Activated T-helper 1 cell treated with anti-CD3 and anti-CD28 coated beads, Interleukin-2, amount 50 U/mL, for 16 hours (primary cell): ENCODE data around the gene ZFC3H1.
"Not testable (repeated sequence)": the region's sequence is repeated elsewhere in the genome, so short reads cannot be mapped to it uniquely, and the experiment has no call there.

Source experiments
- DNase-seq, 2 donors: peaks; one replicate each; pipeline ENCODE4 v3.0.0-alpha.2; 2020; ENCODE audit warnings: low read depth in 1 of 2, low spot score in 1 of 2

Gene ZFC3H1

DNA sequence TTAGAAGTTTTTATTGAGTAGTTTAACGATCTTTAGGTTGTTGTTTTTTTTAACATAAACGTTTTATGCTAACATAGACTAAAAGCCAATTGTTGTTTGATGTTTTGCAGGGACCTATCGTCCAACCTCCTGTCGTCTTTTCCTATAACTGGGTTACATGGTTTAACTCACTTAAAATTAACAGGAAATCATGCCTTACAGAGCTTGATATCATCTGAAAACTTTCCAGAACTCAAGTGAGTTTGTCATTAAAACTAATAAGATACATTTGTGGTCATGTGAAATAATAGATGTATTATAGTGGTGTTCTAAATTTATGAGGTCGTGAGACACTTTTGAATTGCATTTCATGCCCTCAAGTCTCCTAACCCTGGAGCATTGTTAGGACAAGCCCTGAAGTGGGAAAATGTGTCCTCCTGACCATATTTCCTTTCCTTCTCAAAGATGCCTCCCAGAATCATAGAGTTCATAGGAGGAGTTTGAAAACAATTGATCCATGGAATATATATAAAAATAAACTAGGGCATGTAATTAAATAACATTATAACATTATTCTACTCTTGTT, 84.9 kb downstream of the ZFC3H1 start:
- no peak for DNase-seq

DNA sequence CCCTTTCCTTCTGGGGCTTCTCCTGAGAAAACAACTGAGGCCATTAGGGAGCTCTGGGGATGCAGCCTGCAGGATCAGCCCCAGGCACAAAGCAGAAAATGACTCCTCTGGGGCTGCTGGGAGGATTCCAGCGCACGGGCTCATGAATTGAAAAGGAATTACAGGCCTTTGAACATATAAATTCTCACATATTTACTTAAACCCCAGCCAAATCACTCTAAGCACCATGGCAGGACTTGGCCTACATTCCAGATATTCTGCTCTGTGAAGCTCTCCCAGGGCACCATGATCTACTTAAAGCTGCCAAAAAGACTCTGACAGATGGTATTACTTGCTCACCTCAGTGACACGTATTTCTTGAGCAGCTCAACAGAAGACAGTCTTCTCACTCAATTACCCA, 87.2 kb downstream of the ZFC3H1 start:
- no peak for DNase-seq

DNA sequence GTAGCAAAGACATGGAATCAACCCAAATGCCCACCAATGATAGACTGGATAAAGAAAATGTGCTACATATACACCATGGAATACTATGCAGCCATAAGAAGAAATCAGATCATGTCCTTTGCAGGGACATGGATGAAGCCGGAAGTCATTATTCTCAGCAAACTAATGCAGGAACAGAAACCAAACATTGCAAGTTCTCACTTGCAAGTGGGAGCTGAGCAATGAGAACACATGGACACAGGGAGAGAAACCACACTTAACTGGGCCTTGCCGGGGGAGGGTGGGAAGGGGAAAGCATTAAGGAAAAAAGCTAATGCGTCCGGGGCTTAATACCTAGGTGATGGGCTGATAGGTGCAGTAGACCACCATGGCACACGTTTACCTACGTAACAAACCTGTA, 93.8 kb downstream of the ZFC3H1 start:
- not testable (repeated sequence) for DNase-seq

DNA sequence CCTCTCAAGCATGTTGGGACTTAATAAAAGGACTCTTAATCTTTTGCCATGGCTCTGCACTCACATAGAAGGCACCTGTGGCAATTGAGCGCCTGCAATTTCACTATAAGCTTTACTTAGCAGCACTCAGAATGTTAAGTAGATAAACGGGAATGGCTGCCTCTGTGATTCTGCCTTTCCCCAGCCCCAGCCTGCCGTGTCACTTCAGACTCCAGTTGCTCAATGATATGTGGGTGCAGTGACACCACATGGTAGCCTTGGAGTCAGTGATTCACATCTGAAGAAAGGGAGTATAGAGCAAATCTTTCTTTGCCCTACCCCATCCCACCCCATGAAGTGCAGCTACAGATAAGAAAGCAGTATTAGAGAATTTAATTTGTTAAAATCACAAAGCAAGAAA, 96.1 kb downstream of the ZFC3H1 start:
- no peak for DNase-seq

DNA sequence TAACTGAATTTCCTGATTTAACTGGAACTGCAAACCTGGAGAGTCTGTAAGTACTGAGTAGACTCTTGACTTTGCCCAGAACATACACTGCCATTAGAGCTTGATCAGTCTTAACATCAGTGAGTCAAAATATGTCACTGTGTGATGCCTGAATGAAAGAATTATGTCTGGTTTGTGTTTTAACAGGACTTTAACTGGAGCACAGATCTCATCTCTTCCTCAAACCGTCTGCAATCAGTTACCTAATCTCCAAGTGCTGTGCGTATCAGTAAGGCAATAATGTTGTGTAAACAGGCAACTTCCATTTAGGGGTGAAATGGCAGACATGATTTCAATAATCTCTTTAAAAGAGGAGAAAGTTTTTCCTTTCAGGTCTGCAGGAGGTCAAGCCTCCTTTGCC, 97.0 kb downstream of the ZFC3H1 start:
- no peak for DNase-seq

DNA sequence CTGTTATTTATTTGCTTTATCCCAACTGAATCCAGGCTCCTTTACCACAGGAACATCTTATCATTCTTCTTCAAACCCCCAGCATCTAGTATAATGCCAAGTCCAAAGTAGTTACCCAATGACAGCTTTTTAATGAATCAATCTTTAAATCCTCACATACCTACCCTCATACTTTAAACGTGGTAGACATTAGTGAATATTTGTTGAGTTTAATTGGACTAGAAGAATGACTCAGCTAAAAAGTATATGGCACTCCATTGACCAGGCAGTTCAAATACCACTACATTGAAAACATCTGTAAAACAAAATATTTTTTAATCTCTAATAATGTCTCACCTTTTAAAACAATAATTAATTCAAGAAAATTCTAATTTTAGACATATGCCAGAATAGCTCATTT, 98.1 kb downstream of the ZFC3H1 start:
- DNase-seq = no peak

DNA sequence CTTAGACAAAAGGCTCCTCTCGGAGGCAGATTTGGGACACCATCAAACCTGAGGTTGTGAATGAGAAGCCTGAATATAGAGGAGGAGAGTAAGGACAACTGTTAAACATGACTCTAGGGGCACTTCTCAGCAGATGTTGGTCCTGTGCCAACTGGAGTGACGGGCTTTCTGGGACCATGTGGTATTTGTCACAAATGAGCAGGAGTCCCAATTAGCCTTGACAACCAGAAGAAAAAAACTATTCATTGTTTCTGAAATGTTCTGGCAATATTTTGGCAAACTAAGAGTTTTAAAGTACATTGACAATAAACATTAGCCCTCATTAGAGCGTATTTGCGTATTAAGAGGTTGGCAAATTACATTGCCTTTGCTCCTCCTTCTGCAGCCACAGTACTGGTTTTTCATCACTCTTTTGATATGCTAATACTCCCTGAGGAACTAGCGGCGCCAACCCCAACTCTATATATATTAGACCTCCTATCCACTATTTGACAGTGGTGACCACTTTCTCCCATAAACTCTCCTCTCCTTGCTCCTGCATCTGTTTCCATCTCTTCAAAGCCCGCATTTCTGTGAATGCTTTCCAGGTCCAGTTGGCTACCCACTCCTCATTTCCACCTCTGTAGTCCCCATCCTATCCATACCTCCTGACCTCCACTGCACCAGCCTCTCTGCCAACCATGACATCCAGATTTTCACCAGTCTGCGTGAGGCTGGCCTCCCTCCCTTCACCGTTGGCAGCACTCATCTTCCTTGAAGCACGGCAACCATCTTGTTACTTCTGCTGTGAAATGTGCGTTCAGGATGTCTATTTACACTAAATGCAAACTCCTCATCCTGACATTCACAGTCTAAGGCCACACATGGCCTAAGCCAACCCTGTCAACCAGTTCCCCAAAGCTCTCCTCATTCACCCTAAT, 100.7 kb downstream of the ZFC3H1 start:
- DNase-seq = no peak
